ENCODE data around the gene OXSR1. TPM values are rescaled to one million over a fixed set of nuclear protein-coding genes. Genes with fewer than 3 reads are reported as not detected.

OXSR1 gene
- total RNA-seq, 1 experiment from 2014 or later = 35.1 TPM

GRCh38 chr3:38274864-38275649 is 109.7 kb downstream of the OXSR1 start:
- H4K20me1 ChIP-seq (ENCODE audit: insufficient read depth) = no peaks in the 10 kb centered on the region
- no peak overlapping the region for H2AFZ ChIP-seq (ENCODE audit: low read depth, low read length, poor library complexity, severe bottlenecking)
- no peak overlapping the region for H3K4me3 ChIP-seq (replicated peaks in 1 of 2; ENCODE audit: low read depth in 1 of 2, low read length in 2 of 2)
- no peaks in the 10 kb centered on the region for H3K27me3 ChIP-seq (ENCODE audit: insufficient read depth, low read length)
- H3K9me2 ChIP-seq (ENCODE audit: insufficient read depth) = no peaks in the 10 kb centered on the region
- no peak overlapping the region for H3K9ac ChIP-seq (ENCODE audit: low read length)
- POLR2A ChIA-PET = no interaction called here
- ATAC-seq (no peak), DNase-seq (ENCODE audit: low read depth, low spot score) (no peak)
- no peak overlapping the region for H3K27ac ChIP-seq (ENCODE audit: low read depth, low read length)
- no peaks in the 10 kb centered on the region for H3K9me3 ChIP-seq (ENCODE audit: control insufficient read depth in 1 of 2, insufficient read depth in 1 of 2, low read depth in 1 of 2, low read length in 2 of 2)
- TF ChIP-seq EGR1 (IDR thresholded peaks at IDR 0.05; ENCODE audit: low read depth) (no peak), EZH2phosphoT487 (IDR thresholded peaks at IDR 0.05; ENCODE audit: borderline replicate concordance) (no peak), ZNF274 (IDR thresholded peaks at IDR 0.05; ENCODE audit: low read depth, low read length) (no peak), ZFX (IDR thresholded peaks at IDR 0.05) (no peak), YY1 (IDR thresholded peaks at IDR 0.05; ENCODE audit: extremely low read depth, insufficient replicate concordance, low read depth, low read length) (no peak), ELF1 (IDR thresholded peaks at IDR 0.05; ENCODE audit: borderline replicate concordance, low read depth) (no peak), CBX3 (IDR thresholded peaks at IDR 0.05; ENCODE audit: low read depth) (no peak), FOSL1 (IDR thresholded peaks at IDR 0.05; ENCODE audit: low read depth) (no peak), JUND (IDR thresholded peaks at IDR 0.05) (no peak), ATF3 (IDR thresholded peaks at IDR 0.05) (no peak), POLR2A (IDR thresholded peaks at IDR 0.05; ENCODE audit: borderline replicate concordance, extremely low read depth, insufficient read depth, insufficient read length) (no peak), SP1 (IDR thresholded peaks at IDR 0.05; ENCODE audit: low read depth) (no peak), SRF (IDR thresholded peaks at IDR 0.05; ENCODE audit: low read depth) (no peak), SIN3A (IDR thresholded peaks at IDR 0.05; ENCODE audit: low read depth) (no peak), POLR2AphosphoS5 (IDR thresholded peaks at IDR 0.05; ENCODE audit: low read depth, low read length) (no peak), TCF7L2 (IDR thresholded peaks at IDR 0.05; ENCODE audit: borderline replicate concordance, extremely low read depth, insufficient read depth, insufficient read length) (no peak), CEBPB (IDR thresholded peaks at IDR 0.05; ENCODE audit: low read depth) (no peak), RAD21 (IDR thresholded peaks at IDR 0.05; ENCODE audit: low read depth) (no peak), EZH2 (IDR thresholded peaks at IDR 0.05) (no peak), ZBTB33 (IDR thresholded peaks at IDR 0.05; ENCODE audit: extremely low read depth, insufficient replicate concordance, low read length) (no peak)
- H3K4me2 ChIP-seq (ENCODE audit: low read length) = no peak overlapping the region
- no peaks in the 10 kb centered on the region for H3K79me2 ChIP-seq (ENCODE audit: insufficient read depth, low read length)
- CTCF ChIA-PET = no interaction called here
- no peaks in the 10 kb centered on the region for H3K36me3 ChIP-seq (ENCODE audit: control insufficient read depth in 1 of 2, insufficient read depth in 2 of 2, low read length in 2 of 2)
- intact Hi-C loops (cut with micrococcal nuclease) = no loop called here
- BruUV-seq (replicated peaks) = no TSS peak
- RAD21 ChIA-PET (ENCODE audit: low non-redundant PET in 1 of 2, low total read pairs in 2 of 2, uncharacterized antibody in 2 of 2, unreplicated experiment in 2 of 2) = no interaction called here
- H3K4me1 ChIP-seq (ENCODE audit: control insufficient read depth in 1 of 2, insufficient read depth in 2 of 2, low read length in 2 of 2) = no peaks in the 10 kb centered on the region

Data from HCT116 (cell line).